Measurements from ENCODE around the gene SH2D3A. TPM values are rescaled to one million over a fixed set of nuclear protein-coding genes. Genes with fewer than 3 reads are reported as not detected.

SH2D3A gene
- total RNA-seq, 1 experiment from 2014 or later: 2.2 TPM

GRCh38 chr19:6807291-6807690, 40.1 kb upstream of the SH2D3A start:
- intact Hi-C loops (cut with micrococcal nuclease; ENCODE audit: unreplicated experiment) (no loop called here), in situ Hi-C loops (cut with HindIII; ENCODE audit: low pct_unique_long_range_greater_than_20kb, low sequenced_read_pairs) (no loop called here)
- H3K4me1 ChIP-seq (ENCODE audit: control insufficient read depth, insufficient read depth, low read length): no peaks in the 10 kb centered on the region
- DNase-seq (ENCODE audit: low read depth, low spot score) (no peak), ATAC-seq (no peak)
- no peak overlapping the region for H3K27ac ChIP-seq (ENCODE audit: low read length)
- TF ChIP-seq SIN3A (IDR thresholded peaks at IDR 0.05; ENCODE audit: borderline replicate concordance, insufficient read depth, low read depth, low read length) (no peak), CTCF (IDR thresholded peaks at IDR 0.05) (no peak), POLR2AphosphoS5 (IDR thresholded peaks at IDR 0.05; ENCODE audit: low read depth, low read length) (no peak), TCF7L2 (IDR thresholded peaks at IDR 0.05; ENCODE audit: low read depth, low read length) (no peak), REST (IDR thresholded peaks at IDR 0.05; ENCODE audit: insufficient read depth in 1 of 2, low read depth in 2 of 2, low read length in 1 of 2) (no peak)
- CTCF ChIA-PET: no interaction called here
- POLR2A ChIA-PET: interaction anchor here (0.5 kb wide), 1 partner anchor 102 kb away, joined by 7 read pairs; no protein-coding TSS in a partner anchor
- H3K36me3 ChIP-seq (ENCODE audit: control insufficient read depth, insufficient read depth, low read length): no peaks in the 10 kb centered on the region
- no TSS peak for BruUV-seq (replicated peaks)
- no peaks in the 10 kb centered on the region for H3K27me3 ChIP-seq (ENCODE audit: control insufficient read depth, insufficient read depth, low read length)
- no peaks in the 10 kb centered on the region for H3K9me3 ChIP-seq (ENCODE audit: control insufficient read depth, insufficient read depth, low read depth, low read length)
- H3K4me3 ChIP-seq (ENCODE audit: low read depth in 2 of 2, low read length in 2 of 2): no peak overlapping the region

- POLR2A ChIA-PET: no interaction called here
- Histone ChIP-seq H3K4me1 (ENCODE audit: control insufficient read depth, insufficient read depth, low read length) (no peaks in the 10 kb centered on the region), H3K36me3 (ENCODE audit: control insufficient read depth, insufficient read depth, low read length) (no peaks in the 10 kb centered on the region), H3K27ac (ENCODE audit: low read length) (no peak overlapping the region), H3K9me3 (ENCODE audit: control insufficient read depth, insufficient read depth, low read depth, low read length) (no peaks in the 10 kb centered on the region), H3K27me3 (ENCODE audit: control insufficient read depth, insufficient read depth, low read length) (no peaks in the 10 kb centered on the region), H3K4me3 (ENCODE audit: low read depth in 2 of 2, low read length in 2 of 2) (no peak overlapping the region)
- no TSS peak for BruUV-seq (replicated peaks)
- ATAC-seq (no peak), DNase-seq (ENCODE audit: low read depth, low spot score) (no peak)
- in situ Hi-C loops (cut with HindIII; ENCODE audit: low pct_unique_long_range_greater_than_20kb, low sequenced_read_pairs) (no loop called here), intact Hi-C loops (cut with micrococcal nuclease; ENCODE audit: unreplicated experiment) (no loop called here)
- CTCF ChIA-PET: no interaction called here
- TF ChIP-seq TCF7L2 (IDR thresholded peaks at IDR 0.05; ENCODE audit: low read depth, low read length): no peak
- TF ChIP-seq POLR2AphosphoS5 (IDR thresholded peaks at IDR 0.05; ENCODE audit: low read depth, low read length): no peak
- TF ChIP-seq CTCF (IDR thresholded peaks at IDR 0.05): no peak
- TF ChIP-seq REST (IDR thresholded peaks at IDR 0.05; ENCODE audit: insufficient read depth in 1 of 2, low read depth in 2 of 2, low read length in 1 of 2): no peak
- no peak for TF ChIP-seq SIN3A (IDR thresholded peaks at IDR 0.05; ENCODE audit: borderline replicate concordance, insufficient read depth, low read depth, low read length)
Observed at GRCh38 chr19:6806488-6806887, 39.3 kb upstream of the SH2D3A start.
